GM18873 (cell line): ENCODE results near the gene AFAP1.

Source experiments
- ATAC-seq: cut with Tn5 transposase; IDR thresholded peaks from one replicate; pipeline ENCODE4 v1.9.1; 2021; ENCODE audit warnings: mild to moderate bottlenecking, moderate library complexity, moderate number of reproducible peaks; ENCODE audit not compliant: unreplicated experiment, low FRiP score

Gene AFAP1

DNA sequence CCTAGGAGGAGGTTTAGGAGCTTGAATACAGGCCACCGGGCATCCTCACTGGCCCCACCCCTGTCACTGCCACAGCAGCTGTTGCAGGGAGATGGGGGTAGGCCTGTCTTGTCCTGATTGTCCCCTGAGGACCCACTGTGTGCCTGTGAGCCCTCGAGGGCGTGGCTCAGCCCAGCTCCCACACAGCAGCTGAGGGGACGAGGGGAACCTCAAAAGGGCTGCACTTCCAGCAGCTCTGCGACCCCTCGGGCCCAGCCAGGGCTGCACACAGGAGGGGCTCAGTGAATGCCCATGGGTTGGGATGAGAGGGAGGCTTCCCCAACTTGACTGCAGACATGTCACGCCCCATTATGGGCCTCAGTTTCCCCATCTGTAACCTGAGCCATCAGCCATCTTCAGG lies 225.9 kb downstream of the AFAP1 start:
- no peak for ATAC-seq

DNA sequence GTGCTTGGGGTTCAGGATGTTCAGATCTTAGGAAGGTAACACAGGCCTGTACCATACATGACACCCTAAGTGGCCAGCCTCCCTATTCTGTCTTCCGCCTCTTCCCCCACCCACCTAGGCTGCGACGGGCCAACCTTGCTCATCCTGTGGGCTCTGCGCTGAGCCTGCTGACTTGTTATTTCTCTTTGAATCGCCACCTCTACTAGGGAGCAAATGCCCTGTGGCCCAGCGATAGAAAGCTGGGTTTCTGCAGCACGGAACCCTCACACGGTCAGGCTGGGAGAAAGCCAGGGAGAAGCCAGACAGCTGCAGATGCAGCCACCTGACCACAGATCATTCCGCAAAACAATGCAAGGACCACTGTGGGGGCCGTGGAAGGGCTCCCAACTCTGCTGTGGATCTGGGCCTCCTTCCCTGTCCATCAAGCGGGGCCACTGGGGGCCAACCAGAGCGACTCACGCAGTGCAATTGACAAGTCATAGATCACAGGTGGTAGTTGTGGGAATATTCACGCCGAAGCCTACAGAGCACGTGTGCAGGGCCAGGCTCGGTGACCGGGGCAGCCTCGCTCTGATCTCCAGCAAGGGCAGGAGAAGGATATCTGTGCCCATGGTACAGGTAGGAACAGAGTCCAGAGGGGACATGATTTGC lies 227.5 kb downstream of the AFAP1 start:
- no peak for ATAC-seq

GRCh38 chr4:7711307-7711963 lies 228.2 kb downstream of the AFAP1 start:
- ATAC-seq: no peak

GRCh38 chr4:7710576-7711306 lies 228.9 kb downstream of the AFAP1 start:
- no peak for ATAC-seq

DNA sequence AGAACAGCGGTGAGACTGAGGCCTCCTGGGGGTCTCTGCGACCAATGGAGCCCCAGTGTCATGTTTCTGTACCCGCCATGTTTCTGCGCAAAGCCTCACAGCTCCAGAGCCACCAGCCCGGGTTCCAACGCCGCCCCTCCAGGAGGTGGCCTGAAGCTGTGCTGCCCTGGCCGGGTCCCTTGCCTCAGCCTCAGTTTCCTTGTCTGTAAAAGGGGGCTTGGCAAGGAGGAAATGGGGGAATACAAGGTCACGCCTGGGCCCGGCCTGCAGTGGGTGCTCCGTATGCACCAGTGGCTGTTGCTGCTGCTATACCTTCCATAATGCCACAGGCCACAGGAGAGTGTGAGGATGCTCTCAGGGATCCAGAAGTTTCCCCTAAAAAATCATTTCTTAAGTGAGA lies 229.5 kb downstream of the AFAP1 start:
- no peak for ATAC-seq

DNA sequence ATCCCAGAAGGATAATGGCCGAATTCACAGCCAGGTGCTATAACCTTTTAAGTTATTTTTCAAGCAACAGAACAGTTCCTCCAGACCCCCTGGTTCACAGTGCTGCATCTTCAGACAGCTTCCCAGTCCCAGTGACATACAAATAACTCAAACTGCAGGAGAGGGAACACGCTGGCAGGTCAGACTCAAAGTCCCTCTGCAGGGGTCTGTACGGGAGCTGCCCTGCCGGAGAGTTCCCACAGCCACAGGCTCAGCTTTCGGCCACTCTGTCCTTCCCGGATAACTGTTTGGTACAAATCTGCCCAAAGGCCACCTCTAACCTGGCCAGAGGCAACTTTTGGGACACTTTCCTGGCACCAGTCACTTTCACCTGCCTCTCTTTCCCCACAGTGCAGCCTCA lies 230.2 kb downstream of the AFAP1 start:
- no peak for ATAC-seq

- no peak for ATAC-seq
Observed at GRCh38 chr4:7708981-7709380, 230.7 kb downstream of the AFAP1 start.
